Fibroblast of skin of right biceps (primary cell): ENCODE results near the gene ABCA8.
A peak's percentile ranks its signal among the peaks of the same experiment; 100 is the strongest.

ENCODE experiments used
- DNase-seq: peaks from one replicate; pipeline ENCODE4 v3.0.0-alpha.2; 2013

ABCA8 gene

DNA sequence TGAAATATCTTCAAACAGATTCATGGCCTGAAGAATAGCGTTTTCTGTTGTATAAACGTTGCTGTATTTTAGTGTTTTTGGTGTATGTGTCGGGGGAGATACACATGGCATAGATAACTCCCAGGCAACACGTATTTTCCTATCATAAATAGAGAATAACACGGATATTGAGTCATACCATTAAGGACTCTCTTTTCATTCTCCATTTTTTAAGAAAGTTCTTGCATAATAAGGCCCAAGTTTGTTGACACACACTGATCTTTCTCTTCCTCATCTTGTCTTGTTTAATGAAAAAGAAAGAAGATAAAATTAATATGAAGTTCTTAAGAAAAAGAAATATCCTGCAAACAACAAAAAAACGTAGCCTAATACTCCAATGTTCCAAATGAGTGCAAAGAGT is 13.4 kb downstream of the ABCA8 start:
- DNase-seq = no peak

DNA sequence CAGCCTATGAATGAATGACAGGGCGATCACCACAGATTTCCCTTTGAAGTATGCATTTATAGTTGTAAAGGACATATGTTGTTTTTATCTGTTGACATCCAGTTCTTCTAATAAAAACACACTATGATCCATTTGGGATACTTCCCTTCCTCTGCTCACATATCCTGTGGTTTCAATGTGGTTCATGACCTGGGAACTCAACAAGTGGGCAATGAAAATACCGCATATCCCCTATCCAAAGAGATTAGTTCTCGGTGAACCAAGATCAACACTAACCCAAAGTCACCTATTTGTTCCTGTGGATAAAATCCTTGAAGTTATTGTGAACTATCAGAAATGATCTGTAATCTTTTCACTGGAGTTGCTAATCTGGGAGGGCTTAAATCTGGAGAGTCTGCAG is 16.0 kb downstream of the ABCA8 start:
- no peak for DNase-seq

DNA sequence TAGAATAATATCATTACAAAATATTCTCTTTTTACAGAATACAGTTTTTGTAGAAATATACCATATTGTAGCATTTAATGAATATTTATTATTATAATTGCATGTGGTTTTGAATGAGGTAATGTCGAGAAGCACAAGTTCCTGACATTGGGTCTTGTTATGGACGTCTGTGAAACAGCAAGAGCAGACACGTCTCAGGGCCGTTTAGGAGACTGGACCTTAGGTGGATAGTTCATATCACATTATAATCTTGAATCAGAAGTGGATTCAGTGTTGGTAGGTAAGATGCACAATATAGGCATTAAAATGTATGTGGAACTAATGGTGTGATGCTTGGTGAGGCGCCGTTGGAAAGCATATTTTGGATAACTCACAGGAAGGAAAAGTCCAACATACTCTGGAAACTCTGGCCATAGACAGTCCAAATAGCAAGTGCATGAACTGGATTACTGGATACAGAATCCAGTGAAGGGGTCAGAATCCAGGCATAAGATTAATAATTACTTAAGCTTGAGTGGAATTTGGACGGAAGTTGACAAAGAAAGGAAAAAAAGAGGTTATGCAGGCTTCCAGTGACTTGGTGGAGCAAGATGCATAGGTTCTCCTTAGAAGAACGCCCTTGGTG is 17.2 kb downstream of the ABCA8 start:
- no peak for DNase-seq

DNA sequence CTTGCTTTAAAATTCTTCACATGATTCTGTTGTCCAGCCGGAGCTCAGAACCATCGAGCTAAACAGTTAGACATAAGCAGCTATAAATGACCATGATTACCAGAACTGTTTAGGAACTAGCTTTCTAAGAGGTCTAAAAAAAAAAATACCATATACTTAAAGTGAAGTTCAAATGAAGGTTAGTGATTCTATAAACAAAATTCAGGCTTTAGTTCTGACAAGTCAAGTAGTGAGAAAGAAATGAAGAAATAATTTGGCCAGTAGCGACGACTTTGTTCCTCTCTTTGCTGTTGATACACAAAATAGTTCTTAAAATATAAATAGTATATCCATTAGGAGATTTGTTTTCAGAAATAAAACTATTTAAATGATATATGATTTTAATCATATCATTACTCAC is 27.7 kb downstream of the ABCA8 start:
- DNase-seq = no peak

DNA sequence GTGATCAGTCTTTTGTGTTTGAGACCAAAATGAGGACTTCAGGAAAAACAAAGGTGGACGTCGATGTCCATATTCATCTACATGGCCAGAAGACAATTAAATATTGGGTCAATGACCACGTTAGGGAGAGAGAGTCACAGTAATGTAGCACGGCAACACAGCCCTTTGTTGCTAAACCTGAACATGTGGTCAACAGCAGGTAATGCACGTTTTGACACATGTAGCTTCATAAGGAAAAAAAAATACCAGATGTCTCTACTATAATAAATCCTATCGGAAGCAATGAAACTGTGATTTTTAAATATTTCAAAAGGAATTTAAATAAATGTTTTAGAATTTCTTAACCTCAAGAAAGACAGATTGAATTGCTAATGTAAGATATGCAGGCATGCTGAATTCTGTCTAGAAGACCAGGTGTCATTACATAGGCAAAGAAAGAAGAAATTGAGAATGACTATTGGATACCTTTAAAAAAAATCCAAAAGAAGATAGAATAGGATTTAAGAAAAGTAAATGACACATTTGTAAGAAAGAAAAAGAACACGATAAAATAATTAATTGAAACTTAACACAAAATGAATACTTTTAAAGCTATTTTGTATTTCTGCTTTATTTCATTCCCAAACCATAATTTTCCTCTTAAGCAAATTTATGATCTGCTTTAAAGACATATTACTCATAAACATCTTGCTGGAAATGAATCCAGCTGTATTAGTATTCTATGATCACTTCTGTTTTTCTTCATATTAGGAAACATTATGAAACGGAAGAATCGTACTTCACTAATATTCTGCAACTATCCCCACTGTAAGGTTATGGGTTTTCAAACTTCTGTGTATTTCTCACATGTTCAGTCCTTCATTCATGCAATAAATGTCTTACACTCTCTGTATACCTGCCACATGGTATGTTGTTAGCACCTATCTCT is 30.1 kb downstream of the ABCA8 start:
- no peak for DNase-seq

DNA sequence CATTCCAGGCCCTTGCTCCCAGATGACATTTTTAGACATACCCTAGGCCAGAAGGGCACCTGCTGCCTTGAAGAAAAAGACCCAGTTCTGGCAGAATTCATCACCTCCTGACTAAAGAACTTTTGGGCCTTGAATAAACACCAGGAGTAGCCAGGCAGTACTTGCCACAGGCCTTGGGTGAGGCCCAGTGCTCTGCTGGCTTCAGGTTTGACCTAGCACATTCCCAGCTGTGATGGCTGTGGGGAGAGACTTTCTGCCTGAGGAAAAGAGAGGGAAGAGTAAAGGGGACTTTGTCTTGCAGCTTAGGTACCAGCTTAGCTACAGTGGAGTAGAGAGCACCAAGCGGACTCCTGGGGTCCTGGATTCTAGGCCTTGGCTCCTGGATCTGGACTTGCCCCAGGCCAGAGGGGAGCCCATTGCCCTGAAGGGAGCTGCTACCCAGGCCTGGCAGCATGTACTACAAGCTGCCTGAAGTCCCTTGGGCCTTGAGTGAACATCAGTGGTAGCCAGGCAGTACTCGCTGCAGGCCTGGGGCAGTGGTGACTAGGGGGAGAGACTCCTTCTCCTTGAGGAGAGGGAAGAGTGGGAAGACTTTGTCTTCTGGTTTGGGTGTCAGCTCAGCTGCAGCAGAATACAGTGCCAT is 44.3 kb downstream of the ABCA8 start:
- DNase-seq = no peak

DNA sequence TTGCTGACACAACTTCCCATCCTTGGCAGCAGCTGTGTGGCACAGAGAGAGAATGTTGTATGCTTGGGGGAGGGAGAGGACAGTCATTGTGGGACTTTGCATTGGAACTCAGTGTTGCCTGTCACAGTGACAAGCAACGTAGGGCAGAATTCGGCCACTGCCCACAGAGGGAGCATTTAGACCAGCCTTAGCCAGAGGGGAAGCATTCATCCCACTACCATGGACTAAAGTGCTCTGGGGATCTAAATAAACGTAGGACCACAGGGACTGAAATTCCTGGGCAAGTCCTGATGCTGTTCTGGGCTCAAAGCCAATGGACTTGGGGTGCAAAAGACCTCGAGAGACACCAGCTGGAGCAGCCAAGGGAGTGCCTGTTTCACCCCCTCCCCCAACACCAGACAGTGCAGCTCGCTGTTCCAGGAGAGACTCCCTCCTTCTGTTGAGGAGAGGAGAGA is 44.9 kb downstream of the ABCA8 start:
- peak; percentile 14 for DNase-seq

DNA sequence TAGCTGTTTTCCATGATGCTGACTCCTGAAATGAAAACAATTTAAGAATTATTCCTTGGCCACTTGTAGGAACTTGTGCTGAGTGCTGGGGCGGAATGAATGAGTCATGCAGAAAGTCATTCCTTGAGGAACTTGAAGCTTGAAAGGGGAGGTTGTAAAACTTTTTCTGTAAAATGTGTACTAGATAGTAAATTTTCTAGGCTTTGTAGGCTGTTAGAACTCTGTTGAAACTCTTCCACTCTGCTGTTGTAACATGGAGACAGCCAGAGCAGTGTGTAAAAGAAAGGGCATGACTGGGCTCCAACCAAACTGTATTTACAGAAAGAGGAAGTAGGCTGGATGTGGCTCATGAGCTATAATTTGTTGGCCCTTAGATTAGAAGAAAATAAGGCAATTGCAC is 46.1 kb downstream of the ABCA8 start:
- peak; percentile 91 for DNase-seq

DNA sequence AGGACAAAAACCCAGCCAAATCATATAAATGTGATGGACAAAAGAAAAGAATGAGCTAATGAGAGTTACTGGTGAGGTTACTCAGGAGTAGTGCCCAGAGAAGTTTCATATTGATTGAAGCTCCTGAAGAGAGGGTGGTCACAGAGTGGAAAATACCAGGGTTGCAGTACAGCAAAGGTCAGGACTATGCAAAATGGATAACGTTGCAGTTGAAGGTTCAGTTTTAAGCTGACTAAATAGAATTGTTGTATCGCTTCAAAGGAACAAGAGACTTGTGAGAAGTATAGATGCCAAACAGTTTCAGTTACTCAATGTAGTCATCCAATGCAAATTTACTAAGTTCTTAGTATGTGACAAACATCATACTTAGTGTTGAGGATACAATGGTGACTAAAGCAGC is 47.1 kb downstream of the ABCA8 start:
- no peak for DNase-seq

DNA sequence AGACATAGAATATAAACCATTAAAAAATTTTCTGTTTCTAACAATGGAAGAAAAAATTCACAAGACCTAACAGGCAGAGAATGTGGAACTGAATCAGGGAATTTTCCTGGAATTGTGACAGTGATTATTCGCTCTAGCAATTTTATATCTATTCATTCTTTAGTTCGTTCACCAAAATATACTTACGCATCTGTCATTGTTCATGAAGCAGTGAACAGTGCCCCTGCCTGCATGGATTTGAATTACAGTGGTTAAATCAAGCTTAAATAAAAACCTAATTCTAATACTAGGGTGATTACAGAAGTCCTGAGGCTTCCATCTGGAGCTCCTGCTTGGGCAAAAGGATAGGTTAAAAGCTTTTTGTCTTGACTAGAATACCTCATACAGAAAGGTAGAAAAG is 48.6 kb downstream of the ABCA8 start:
- peak; percentile 1 for DNase-seq

DNA sequence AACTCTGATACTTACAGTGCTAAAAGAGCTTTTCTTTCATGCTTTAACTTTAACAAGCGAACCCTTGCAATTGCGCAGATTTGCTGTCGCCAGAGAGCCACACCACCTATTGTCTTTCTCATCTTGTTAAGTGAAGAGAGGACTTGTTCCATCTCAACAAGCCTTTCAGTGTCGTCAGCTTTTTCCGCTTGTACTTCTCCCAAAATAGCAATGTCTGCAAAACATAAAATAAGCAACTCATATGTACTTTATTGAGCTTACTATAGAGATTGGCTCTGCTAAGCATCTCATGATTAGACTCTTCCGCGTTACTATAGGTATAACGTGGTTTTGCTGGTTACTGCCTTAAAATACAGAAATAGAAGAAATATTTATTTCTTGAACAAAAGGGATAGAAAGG is 51.9 kb downstream of the ABCA8 start:
- DNase-seq = no peak

DNA sequence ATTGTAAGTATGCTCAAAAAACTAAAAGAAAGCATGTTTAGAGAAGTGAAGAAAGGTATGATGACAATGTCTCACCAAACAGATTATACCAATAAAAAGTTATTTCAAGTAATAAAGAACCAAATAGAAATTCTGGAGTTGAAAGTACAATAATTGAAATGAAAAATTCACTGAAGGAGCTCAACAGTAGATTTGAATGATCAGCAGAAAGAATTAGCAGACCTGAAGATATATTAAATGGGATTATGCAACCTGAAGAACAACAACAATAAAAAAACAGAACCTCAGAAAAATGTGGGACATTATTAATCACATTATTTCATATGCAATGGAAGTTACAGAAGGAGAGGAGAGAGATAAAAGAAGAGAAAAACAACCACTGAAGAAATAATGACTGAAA is 57.6 kb downstream of the ABCA8 start:
- no peak for DNase-seq

DNA sequence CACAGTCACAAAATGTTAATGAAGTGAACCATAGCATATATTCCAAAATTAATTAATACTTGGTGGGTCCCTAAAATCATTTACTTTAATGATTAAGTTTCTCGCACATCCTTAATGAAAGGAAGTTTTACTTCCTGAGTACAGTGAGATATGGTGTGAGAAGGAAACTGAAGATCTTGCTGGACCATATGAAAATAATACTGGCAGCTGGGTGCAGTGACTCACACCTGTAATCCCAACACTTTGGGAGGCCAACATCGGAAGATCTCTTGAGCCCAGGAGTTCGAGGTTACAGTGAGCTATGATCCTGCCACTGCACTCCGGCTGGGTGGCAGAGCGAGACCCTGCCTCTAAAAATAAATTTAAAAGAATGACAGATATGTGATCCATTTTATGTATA is 62.5 kb downstream of the ABCA8 start:
- DNase-seq = no peak

DNA sequence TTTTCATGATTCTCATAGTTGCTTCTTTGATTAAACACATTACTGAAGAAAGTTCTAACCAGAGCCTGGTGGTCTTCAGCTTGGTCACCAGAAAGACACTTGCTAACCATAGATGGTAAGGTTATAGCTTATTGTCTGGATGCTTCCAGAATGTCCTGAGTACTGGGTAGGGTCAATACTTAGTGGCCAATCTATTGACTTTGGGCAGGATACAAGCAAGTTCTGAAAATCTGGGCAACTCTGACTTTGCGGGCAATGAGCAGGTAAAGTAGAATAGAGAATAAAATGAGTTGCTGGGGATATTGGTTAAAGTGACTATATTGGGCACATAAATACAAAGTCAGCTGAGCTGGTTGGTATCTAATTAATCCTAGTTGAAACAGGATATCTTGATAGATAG is 63.0 kb downstream of the ABCA8 start:
- no peak for DNase-seq

DNA sequence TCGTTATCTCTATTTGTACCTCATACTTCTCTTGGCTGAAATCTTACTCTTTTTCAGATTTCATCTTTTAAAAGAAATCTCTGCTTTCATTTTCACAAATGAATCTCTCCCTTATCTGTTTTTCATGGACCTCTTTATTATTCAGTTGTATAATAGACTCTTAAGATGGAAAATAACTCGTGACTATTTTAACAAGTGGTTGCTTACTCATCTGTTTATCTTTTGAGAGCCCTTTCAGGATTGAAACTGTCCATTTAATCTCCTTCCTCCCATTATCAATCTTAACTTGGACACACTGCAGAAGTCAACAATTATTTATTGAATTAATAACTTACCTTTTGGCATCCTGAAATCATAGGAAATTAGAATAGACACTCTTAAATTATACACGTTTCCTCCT is 68.8 kb downstream of the ABCA8 start:
- DNase-seq = no peak

DNA sequence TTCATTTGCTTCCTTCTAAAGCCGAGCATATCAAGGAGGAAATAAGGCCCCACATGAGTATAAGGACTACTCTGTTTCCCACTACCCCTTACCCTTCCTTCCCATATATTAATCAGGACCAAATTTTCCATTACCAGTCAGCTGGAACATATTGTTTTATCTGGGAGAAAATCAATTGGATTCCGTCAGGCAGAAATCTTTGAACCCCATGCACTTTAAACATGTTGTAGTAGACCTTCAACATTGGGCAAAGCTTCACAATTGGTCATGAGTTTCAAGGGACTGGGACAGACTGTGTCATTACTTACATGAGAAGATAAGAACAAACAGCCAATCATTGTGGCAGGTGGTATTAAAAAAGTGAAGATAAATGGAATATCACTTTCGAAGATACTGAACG is 70.3 kb downstream of the ABCA8 start:
- DNase-seq = no peak

DNA sequence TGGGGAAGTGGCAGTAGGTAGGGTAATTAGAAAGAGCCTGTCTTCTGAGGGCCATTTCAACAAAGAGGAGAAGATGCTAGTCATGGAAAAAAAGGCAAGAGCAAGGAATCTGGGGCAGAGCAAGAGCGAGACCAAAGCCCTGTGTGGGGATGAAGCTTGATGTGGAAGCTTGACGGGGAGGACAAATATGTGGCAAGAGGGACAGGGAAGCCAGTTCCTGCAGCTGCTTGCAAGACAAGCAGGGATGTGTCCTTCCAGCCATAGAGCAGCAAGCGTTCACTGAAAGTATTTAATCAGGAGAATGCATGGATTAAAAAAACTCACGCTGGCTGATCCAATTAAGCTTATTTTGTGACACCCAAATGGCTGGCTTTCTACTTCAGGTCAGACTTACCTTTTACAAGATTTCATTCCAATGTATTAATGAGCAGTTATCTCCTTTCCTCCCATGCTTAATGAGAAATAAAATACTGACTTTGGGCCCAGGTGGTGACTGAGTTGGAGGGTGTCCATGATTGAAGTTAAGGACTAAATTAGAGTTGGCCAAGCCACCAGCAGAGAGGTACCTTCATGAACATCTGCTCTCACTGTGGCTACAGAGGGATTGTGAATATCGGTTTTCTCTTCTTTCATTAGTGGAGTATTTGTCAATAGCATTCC is 76.8 kb downstream of the ABCA8 start:
- DNase-seq = no peak

DNA sequence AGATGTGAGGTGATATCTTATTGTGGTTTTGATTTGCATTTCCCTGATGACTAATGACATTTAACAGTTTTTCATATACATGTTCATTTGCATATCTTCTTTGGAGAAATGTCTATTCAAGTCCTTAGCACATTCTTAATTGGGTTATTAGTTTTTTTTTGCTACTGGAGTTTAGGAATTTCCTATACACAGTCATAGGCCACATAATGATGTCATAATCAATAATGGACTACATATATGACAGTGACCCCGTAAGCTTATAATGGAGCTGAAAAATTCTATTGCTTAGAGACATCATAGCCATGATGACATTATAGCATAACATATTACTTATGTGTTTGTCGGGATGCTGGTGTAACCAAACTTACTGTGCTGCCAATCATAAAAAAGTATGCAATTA is 83.7 kb downstream of the ABCA8 start:
- DNase-seq = no peak

DNA sequence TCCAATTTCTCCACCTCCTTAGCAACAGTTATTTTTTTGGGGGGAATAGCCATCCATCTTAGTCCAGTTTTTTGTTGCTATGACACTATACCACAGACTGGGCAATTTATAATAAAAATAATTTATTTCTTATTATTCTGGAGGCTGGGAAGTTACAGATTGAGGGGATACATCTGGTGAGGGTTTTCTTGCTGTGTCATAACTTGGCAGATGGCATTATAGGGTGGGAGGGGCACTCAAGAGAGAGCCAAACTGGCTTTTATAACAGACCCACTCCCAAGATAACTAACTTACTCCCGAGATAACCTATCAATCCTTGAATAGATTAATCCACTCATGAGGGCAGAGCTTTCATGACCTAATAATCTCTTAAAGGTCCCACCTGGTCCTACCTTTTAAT is 84.2 kb downstream of the ABCA8 start:
- no peak for DNase-seq

DNA sequence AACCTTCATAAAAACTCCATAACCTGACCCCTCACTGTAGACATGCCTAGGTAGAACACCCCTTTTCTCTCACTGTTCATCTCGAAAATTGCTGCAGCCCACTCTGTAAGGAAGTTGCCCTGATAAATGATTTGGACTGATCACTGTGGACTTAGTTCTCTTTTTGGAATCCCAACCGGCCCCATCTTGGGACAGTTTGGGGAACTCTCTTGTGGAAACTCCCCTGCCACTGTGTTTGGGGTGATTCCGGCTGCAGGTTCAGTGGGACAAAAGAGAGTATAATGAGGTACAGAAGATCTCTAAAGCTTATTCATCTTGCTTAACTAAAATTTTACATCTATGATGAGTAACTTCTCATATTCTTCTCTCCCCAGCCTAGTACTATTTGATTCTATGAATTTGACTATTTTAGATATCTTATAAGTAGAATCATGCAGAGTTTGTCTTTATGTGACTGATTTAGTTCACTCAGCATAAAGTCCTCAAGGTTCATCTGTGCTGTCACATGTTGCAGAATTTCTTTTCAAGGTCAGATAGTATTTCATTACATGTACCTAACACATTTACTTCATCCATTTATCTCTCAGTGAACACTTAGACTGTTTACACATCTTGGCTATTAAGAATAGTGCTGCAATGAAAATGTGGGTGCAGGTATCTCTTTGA is 84.9 kb downstream of the ABCA8 start:
- no peak for DNase-seq

DNA sequence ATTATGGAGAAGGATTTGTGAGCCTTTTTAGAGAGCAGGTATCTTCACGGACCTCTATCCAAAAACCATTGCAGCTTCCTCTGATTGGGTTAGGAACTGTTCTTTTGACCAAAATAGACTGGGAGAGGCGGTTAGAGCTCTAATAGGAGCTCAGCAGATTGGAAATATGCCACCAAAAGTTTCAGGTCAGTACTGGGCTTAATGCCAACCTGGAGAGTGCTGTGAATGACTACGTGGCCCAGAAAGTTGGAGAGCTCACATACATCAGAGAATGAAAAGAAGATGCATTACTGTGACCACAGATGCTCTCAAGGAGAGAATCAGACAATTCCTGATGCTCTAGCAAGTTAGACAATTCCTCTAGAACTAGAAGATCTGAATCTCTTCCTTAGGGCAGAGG is 86.5 kb downstream of the ABCA8 start:
- peak; percentile 29 for DNase-seq

DNA sequence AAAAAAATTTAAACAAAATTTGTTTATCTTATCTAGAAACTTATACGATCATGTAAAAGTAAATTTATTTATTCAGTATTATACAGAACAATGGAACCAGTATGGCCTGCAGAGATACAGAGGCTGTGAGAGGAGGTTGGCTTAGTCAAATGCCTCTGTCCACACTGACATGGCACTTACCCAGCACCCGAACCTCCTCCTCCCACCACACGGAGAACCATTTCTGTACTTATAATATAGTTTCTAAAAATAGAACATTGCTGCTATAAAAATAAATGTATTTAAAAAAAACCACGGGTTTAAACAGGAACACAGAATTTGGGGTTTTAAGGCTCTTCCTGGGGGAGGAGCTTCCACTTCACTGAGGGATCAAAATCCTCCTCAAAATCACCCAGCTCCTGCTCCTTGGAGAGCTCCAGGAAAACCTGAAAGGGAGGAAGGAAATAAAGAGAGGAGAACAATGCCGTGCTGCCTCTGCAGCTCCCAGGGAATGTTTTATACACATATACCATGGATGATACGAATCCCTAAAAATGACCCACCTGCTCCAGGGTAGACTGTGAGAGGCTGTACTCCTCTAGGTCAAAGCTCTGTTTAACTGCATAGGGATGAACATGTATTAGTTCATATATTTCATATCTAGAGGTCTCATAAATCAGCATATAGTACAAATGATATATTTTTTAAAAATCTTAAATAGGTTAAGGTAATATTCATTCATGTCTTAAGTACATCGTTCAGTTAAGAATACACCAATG is 87.3 kb downstream of the ABCA8 start:
- no peak for DNase-seq
